ENCODE measurements around the gene HMGXB3. TPM values are rescaled to one million over a fixed set of nuclear protein-coding genes. Genes with fewer than 3 reads are reported as not detected.

The HMGXB3 gene
- total RNA-seq, 2 donors from 2014 or later, result 49.2 to 50.1 TPM

DNA sequence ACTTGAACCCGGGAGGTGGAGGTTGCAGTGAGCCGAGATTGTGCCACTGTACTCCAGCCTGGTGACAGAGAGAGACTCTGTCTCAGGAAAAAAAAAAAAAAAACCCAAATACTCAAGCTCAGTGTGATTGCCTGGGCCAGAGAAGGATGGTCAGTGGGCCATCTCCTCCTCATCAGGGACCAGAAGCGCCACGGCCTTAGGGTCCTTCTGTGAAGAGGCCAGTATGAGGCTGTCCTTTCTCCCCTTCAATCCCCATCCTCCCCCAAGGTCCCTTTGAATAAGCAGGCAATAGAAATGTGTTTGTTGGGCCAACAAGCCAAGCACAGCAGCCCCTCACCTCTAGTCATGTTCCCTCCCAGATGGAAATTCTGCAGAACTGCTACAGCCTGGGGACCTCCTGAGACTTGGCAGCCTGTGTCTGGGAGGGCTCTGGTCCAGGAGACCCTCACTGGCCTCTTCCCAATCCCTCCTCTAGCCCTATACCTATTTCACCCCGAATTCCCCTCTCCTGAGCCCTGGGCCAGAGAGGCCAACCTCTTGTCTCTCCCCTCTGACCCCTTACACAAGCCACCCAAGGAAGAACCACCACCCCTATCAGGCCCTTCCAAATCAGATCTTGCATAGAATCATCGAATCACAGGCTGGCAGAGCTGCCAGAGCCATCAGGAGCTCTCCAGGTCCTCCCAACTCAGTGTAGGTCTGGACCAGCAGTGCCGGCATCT lies 84.8 kb downstream of the HMGXB3 start:
- DNase-seq (ENCODE audit: low spot score) (no peak), ATAC-seq (ENCODE audit: insufficient number of reproducible peaks, low FRiP score, low read depth) (no peak)
- H3K27ac ChIP-seq, result no peak overlapping the region
- H3K4me3 ChIP-seq, result peak overlapping the region; percentile 65
- no peaks in the 10 kb centered on the region for H3K9me3 ChIP-seq
- TF ChIP-seq, protein P1, sequence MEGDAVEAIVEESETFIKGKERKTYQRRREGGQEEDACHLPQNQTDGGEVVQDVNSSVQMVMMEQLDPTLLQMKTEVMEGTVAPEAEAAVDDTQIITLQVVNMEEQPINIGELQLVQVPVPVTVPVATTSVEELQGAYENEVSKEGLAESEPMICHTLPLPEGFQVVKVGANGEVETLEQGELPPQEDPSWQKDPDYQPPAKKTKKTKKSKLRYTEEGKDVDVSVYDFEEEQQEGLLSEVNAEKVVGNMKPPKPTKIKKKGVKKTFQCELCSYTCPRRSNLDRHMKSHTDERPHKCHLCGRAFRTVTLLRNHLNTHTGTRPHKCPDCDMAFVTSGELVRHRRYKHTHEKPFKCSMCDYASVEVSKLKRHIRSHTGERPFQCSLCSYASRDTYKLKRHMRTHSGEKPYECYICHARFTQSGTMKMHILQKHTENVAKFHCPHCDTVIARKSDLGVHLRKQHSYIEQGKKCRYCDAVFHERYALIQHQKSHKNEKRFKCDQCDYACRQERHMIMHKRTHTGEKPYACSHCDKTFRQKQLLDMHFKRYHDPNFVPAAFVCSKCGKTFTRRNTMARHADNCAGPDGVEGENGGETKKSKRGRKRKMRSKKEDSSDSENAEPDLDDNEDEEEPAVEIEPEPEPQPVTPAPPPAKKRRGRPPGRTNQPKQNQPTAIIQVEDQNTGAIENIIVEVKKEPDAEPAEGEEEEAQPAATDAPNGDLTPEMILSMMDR (IDR thresholded peaks at IDR 0.05), result no peak
- H3K4me1 ChIP-seq (ENCODE audit: control insufficient read depth in 1 of 2, low read depth in 2 of 2), result peaks cover 2 to 6% of the 10 kb centered on the region in 2 donors
- H3K36me3 ChIP-seq, result no peaks in the 10 kb centered on the region
- H3K27me3 ChIP-seq (replicated peaks; ENCODE audit: insufficient read depth), result no peaks in the 10 kb centered on the region

DNA sequence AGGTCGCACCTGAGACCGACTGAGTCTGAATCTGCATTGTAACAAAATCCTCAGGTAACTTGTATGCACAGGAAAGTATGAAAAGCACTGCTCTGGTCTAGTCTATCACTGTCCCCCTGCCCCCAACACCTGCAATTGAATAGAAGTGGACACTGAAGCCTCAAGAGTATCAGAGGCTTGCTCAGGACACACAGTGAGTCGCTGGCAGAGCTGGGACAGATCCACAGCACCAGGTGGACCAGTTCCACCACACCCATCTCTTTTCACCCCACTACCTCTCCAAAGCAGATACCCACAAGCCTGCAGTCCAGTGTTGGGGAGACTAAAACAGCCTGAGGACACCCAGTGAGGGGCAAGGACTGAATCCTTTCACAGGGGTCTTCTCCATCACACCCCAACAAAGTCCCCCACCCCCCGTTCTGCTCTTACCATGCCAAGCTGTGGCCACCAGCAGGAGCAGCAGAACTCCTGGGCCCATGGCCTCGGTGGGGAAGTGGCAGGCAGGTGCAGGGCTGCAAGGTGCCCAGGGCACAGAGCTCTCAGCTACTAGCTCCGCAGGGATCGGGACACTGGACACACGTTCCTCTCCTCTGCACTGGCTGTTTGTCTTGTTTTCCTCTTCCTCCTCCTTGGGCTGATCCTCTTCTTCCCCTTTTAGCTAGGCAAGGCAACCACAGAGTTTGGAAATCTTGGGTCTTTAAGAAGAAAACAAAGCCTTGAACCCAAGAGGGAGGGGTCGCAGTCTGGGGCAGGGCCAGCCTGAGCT lies 85.6 kb downstream of the HMGXB3 start, which contains the start of gene CSF1R:
TSS of gene CSF1R (minus strand) at position 605 of the 766 bp plus-strand sequence. CDS start at position 478, 127 bp downstream.
- Histone ChIP-seq H3K27me3 (replicated peaks; ENCODE audit: insufficient read depth) (no peaks in the 10 kb centered on the region), H3K36me3 (no peaks in the 10 kb centered on the region), H3K4me3 (peak within 1 kb of the TSS; percentile 65), H3K4me1 (ENCODE audit: control insufficient read depth in 1 of 2, low read depth in 2 of 2) (peaks cover 2 to 6% of the 10 kb centered on the region in 2 donors), H3K9me3 (no peaks in the 10 kb centered on the region), H3K27ac (no peak within 1 kb of the TSS)
- DNase-seq (ENCODE audit: low spot score), result no peak
- TF ChIP-seq, protein P1 (IDR thresholded peaks at IDR 0.05), result no peak
- ATAC-seq (ENCODE audit: insufficient number of reproducible peaks, low FRiP score, low read depth), result no peak

DNA sequence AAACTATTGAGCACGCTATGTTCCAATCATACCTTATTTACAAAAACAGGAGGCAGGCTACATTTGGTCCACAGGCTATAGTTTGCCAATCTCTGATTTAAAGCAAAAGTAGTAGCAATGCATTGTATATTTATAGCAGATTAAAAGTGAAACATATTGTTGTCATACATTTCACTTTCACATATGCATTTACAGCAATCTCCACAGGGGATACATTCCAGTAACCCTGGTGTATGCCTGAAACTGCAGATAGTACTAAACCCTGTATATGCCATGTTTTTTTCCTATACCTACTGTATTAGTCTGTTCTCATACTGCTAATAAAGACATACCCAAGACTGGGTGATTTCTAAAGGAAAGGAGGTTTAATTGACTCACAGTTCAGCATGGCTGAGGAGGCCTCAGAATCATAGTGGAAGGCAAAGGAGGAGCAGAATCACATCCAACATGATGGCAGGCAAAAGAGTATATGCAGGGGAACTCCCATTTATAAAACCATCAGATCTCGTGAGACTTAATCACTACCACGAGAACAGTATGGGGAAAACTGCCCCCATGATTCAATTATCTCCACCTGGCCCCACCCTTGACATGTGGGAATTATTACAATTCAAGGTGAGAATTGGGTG lies 91.7 kb downstream of the HMGXB3 start:
- Histone ChIP-seq H3K27me3 (replicated peaks; ENCODE audit: insufficient read depth) (no peaks in the 10 kb centered on the region), H3K4me3 (no peak overlapping the region), H3K9me3 (no peaks in the 10 kb centered on the region), H3K27ac (no peak overlapping the region), H3K36me3 (no peaks in the 10 kb centered on the region), H3K4me1 (ENCODE audit: control insufficient read depth in 1 of 2, low read depth in 2 of 2) (peaks cover 0 to under 1% of the 10 kb centered on the region in 2 donors)
- TF ChIP-seq, protein P1 (IDR thresholded peaks at IDR 0.05), result no peak
- ATAC-seq (ENCODE audit: insufficient number of reproducible peaks, low FRiP score, low read depth) (no peak), DNase-seq (ENCODE audit: low spot score) (no peak)

DNA sequence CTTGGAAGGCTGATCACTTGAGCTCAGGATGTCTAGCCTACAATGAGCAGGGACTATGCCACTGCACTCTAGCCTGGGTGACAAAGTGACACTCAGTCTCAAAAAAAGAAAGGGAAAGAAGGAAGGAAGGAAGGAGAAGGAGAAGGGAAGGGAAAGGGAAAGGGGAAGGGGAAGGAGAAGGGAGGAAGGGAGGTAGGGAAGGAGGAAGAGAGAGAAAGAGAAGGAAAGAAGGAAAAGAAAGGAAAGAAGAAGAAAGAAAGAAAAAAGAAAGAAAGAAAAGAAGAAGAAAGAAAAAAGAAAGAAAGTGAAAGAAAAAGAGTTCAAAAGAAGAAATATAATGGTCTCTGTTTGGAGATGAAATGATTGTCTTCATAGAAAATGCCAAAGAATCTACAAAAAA lies 96.6 kb downstream of the HMGXB3 start:
- no peak for DNase-seq (ENCODE audit: low spot score)
- H3K9me3 ChIP-seq, result no peaks in the 10 kb centered on the region
- TF ChIP-seq, protein P1 (IDR thresholded peaks at IDR 0.05), result no peak
- no peak overlapping the region for H3K27ac ChIP-seq
- H3K4me3 ChIP-seq, result no peak overlapping the region
- H3K27me3 ChIP-seq (replicated peaks; ENCODE audit: insufficient read depth), result no peaks in the 10 kb centered on the region
- no peaks in the 10 kb centered on the region for H3K36me3 ChIP-seq
- ATAC-seq (ENCODE audit: insufficient number of reproducible peaks, low FRiP score, low read depth), result no peak
- no peaks in the 10 kb centered on the region for H3K4me1 ChIP-seq (ENCODE audit: control insufficient read depth in 1 of 2, low read depth in 2 of 2)

DNA sequence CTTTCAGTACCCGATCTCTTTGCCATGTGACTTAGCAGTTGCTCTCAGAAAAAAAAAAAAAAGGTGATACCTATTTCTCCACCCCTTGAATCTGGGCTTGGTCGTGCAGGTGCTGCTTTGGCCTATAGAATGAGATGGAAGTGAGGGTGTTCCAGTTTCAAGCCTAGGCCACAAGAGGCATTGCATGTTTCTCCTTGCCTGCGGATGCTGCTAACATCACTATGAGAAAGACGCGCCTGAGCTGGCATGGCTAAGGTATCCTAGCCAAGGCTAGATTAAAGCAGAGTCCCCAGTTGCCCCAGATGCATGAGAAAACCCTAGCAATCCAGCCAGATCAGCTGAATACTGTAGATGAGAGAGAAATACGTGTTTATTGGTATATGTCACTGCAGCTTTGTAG lies 100.5 kb downstream of the HMGXB3 start:
- Histone ChIP-seq H3K27me3 (replicated peaks; ENCODE audit: insufficient read depth) (no peaks in the 10 kb centered on the region), H3K4me3 (no peak overlapping the region), H3K27ac (no peak overlapping the region), H3K4me1 (ENCODE audit: control insufficient read depth in 1 of 2, low read depth in 2 of 2) (no peaks in the 10 kb centered on the region), H3K36me3 (no peaks in the 10 kb centered on the region), H3K9me3 (no peaks in the 10 kb centered on the region)
- no peak for DNase-seq (ENCODE audit: low spot score)
- TF ChIP-seq, protein P1 (IDR thresholded peaks at IDR 0.05), result no peak
- no peak for ATAC-seq (ENCODE audit: insufficient number of reproducible peaks, low FRiP score, low read depth)
